Liver (tissue), 9 donors: ENCODE data around the gene DGKB. TPM values are rescaled to one million over a fixed set of nuclear protein-coding genes. Genes with fewer than 3 reads are reported as not detected.

Experiments
- DNase-seq: peaks from one replicate; pipeline ENCODE4 v3.0.0-alpha.2; 2017; ENCODE audit warnings: low spot score
- H3K27ac ChIP-seq, 2 donors: one replicate each; pipeline ENCODE4 v1.7.0; 2013; ENCODE audit warnings: inconsistent platforms in 2 of 2, low read length in 2 of 2, control low read depth in 1 of 2, low read depth in 1 of 2, mild to moderate bottlenecking in 1 of 2
- H3K27me3 ChIP-seq, 4 donors: one replicate each; pipeline versions ENCODE4 v1.6.1 to v1.7.0; 2013; ENCODE audit warnings: low read length in 3 of 4, inconsistent platforms in 1 of 4, mild to moderate bottlenecking in 1 of 4, moderate library complexity in 1 of 4; ENCODE audit not compliant: control insufficient read depth in 4 of 4, insufficient read depth in 4 of 4
- H3K36me3 ChIP-seq, 4 donors: one replicate each; pipeline versions ENCODE4 v1.6.1 to v1.7.0; 2013; ENCODE audit warnings: low read length in 3 of 4, mild to moderate bottlenecking in 3 of 4, low read depth in 1 of 4, moderate library complexity in 1 of 4; ENCODE audit not compliant: control insufficient read depth in 4 of 4, insufficient read depth in 3 of 4
- H3K4me1 ChIP-seq, 4 donors: one replicate each; pipeline versions ENCODE4 v1.6.1 to v1.7.0; 2013; ENCODE audit warnings: low read length in 3 of 4, mild to moderate bottlenecking in 3 of 4, moderate library complexity in 1 of 4; ENCODE audit not compliant: control insufficient read depth in 4 of 4, insufficient read depth in 4 of 4
- H3K4me3 ChIP-seq, 3 donors: one replicate each; pipeline versions ENCODE4 v1.6.1 to v1.7.0; 2013; ENCODE audit warnings: low read length in 3 of 3, control low read depth in 1 of 3, low read depth in 1 of 3, mild to moderate bottlenecking in 1 of 3
- H3K9ac ChIP-seq, 2 donors: one replicate each; pipeline ENCODE4 v1.7.0; 2013; ENCODE audit warnings: low read length in 2 of 2, mild to moderate bottlenecking in 2 of 2, moderate library complexity in 2 of 2, control low read depth in 1 of 2, low read depth in 1 of 2
- H3K9me3 ChIP-seq, 4 donors: one replicate each; pipeline versions ENCODE4 v1.6.1 to v1.7.0; 2013; ENCODE audit warnings: low read length in 3 of 4; ENCODE audit not compliant: control insufficient read depth in 4 of 4
- EGR1 ChIP-seq, 2 donors: IDR thresholded peaks; 2 replicates each; pipeline ENCODE4 v1.6.1; 2016 to 2018; ENCODE audit warnings: antibody characterized with exemption in 2 of 2, low read depth in 2 of 2
- FOXA1 ChIP-seq: IDR thresholded peaks from 2 replicates; pipeline ENCODE4 v1.6.1; 2016; ENCODE audit warnings: antibody characterized with exemption
- FOXA2 ChIP-seq: IDR thresholded peaks from 2 replicates; pipeline ENCODE4 v1.6.1; 2016; ENCODE audit warnings: antibody characterized with exemption
- GABPA ChIP-seq, 2 donors: IDR thresholded peaks in 1 of 2; conservative IDR thresholded peaks in 1 of 2; 2 replicates each; pipeline ENCODE4 v1.6.1; 2016; ENCODE audit warnings: antibody characterized with exemption in 2 of 2, mild to moderate bottlenecking in 1 of 2, moderate library complexity in 1 of 2
- HNF4A ChIP-seq, 2 donors: conservative IDR thresholded peaks; 2 replicates each; pipeline ENCODE4 v1.6.1; 2016; ENCODE audit warnings: antibody characterized with exemption in 2 of 2, mild to moderate bottlenecking in 2 of 2
- HNF4G ChIP-seq: IDR thresholded peaks from 2 replicates; pipeline ENCODE4 v1.6.1; 2016; ENCODE audit warnings: antibody characterized with exemption
- NR2F2 ChIP-seq: IDR thresholded peaks from 2 replicates; pipeline ENCODE4 v1.6.1; 2016; ENCODE audit warnings: antibody characterized with exemption
- RAD21 ChIP-seq, 2 donors: IDR thresholded peaks; 2 replicates each; pipeline ENCODE4 v1.6.1; 2016; ENCODE audit warnings: antibody characterized with exemption in 2 of 2, mild to moderate bottlenecking in 2 of 2
- RXRA ChIP-seq, 2 donors: IDR thresholded peaks; 2 replicates each; pipeline ENCODE4 v1.6.1; 2017 to 2018; ENCODE audit warnings: antibody characterized with exemption in 2 of 2, mild to moderate bottlenecking in 1 of 2
- SP1 ChIP-seq: IDR thresholded peaks from 2 replicates; pipeline ENCODE4 v1.6.1; 2018; ENCODE audit warnings: antibody characterized with exemption, mild to moderate bottlenecking
- TAF1 ChIP-seq: conservative IDR thresholded peaks from 2 replicates; pipeline ENCODE4 v1.6.1; 2016; ENCODE audit warnings: antibody characterized with exemption, mild to moderate bottlenecking
- YY1 ChIP-seq: IDR thresholded peaks from 2 replicates; pipeline ENCODE4 v1.6.1; 2016; ENCODE audit warnings: antibody characterized with exemption, mild to moderate bottlenecking
- WGBS: extraction: QIAGEN DNeasy Blood & Tissue Kit; methylation state at CpG from one replicate; pipeline ENCODE4 v1.1.7; 2013; 5-methylcytosine and 5-hydroxymethylcytosine counted together
- polyA plus RNA-seq, 2 donors: library from polyadenylated mRNA; stranded (reverse) in 1 of 2; unstranded in 1 of 2; fragments of 200-250 nt in 1 of 2; fragments of >200 nt in 1 of 2; fragmentation: Nextera tagmentation in 1 of 2; extraction: Ambion mirVana in 1 of 2; gene quantifications; one replicate each; pipeline versions ENCODE4 v1.2.1 to v1.2.3, GENCODE V29; 2013 to 2015
- total RNA-seq, 2 donors: library from RNA; depleted of rRNA; stranded (reverse); fragments of >200 nt; gene quantifications; one replicate each; pipeline ENCODE4 v1.2.3, GENCODE V29; 2014
- TF ChIP-seq, protein P1 (sequence below): IDR thresholded peaks from 2 replicates; pipeline ENCODE4 v1.6.1; 2016; ENCODE audit warnings: antibody characterized with exemption, mild to moderate bottlenecking
- TF ChIP-seq, protein P2 (sequence below): IDR thresholded peaks from 2 replicates; pipeline ENCODE4 v1.6.1; 2016; ENCODE audit warnings: antibody characterized with exemption
- TF ChIP-seq, protein P3 (sequence below): fragments of 150-350 bp; IDR thresholded peaks from 2 replicates; pipeline ENCODE4 v1.5.1; 2017; ENCODE audit warnings: improper control_type of control experiment, low read depth, low read length; ENCODE audit not compliant: missing input control
- TF ChIP-seq, protein P4 (sequence below): IDR thresholded peaks from 2 replicates; pipeline ENCODE4 v1.6.1; 2016; ENCODE audit warnings: antibody characterized with exemption
- donor health status: healthy.
- donor health status: healthy.
- donor health status: healthy.
- donor health status: healthy.
- donor health status: healthy.

DGKB gene
- total and polyA plus RNA-seq, 4 donors = 0.09 to 0.42 TPM; not detected in 2

DNA sequence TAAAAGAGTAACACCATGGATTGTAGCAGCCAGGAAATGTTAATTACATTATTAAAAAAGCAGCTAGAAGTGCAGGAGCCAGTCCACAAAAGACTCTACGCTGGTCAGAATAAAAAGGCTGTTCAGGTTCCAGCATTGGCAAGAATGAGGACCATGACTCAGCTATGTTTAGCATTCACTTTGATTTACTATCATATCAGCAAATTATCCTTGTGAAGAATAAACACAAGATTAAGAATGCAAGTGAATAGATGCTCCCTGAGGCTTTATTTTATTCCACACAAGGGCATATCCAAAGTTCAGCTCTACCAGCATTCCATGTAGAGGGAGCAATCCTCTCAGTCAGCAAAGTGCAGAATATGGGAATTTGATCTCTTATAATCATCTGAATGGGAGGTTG, 13.6 kb downstream of the DGKB start:
- Histone ChIP-seq H3K9ac (no peak overlapping the region), H3K4me3 (no peak overlapping the region), H3K36me3 (no peaks in the 10 kb centered on the region), H3K27ac (no peak overlapping the region), H3K9me3 (no peaks in the 10 kb centered on the region), H3K4me1 (no peaks in the 10 kb centered on the region), H3K27me3 (no peaks in the 10 kb centered on the region)
- DNase-seq = no peak
- TF ChIP-seq SP1 (no peak), RXRA (IDR thresholded peaks at IDR 0.05) (no peak), NR2F2 (no peak), HNF4A (conservative IDR thresholded peaks at IDR 0.05) (no peak), FOXA1 (no peak), HNF4G (no peak)
- TF ChIP-seq, protein P1, sequence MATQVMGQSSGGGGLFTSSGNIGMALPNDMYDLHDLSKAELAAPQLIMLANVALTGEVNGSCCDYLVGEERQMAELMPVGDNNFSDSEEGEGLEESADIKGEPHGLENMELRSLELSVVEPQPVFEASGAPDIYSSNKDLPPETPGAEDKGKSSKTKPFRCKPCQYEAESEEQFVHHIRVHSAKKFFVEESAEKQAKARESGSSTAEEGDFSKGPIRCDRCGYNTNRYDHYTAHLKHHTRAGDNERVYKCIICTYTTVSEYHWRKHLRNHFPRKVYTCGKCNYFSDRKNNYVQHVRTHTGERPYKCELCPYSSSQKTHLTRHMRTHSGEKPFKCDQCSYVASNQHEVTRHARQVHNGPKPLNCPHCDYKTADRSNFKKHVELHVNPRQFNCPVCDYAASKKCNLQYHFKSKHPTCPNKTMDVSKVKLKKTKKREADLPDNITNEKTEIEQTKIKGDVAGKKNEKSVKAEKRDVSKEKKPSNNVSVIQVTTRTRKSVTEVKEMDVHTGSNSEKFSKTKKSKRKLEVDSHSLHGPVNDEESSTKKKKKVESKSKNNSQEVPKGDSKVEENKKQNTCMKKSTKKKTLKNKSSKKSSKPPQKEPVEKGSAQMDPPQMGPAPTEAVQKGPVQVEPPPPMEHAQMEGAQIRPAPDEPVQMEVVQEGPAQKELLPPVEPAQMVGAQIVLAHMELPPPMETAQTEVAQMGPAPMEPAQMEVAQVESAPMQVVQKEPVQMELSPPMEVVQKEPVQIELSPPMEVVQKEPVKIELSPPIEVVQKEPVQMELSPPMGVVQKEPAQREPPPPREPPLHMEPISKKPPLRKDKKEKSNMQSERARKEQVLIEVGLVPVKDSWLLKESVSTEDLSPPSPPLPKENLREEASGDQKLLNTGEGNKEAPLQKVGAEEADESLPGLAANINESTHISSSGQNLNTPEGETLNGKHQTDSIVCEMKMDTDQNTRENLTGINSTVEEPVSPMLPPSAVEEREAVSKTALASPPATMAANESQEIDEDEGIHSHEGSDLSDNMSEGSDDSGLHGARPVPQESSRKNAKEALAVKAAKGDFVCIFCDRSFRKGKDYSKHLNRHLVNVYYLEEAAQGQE = no peak
- TF ChIP-seq, protein P2, sequence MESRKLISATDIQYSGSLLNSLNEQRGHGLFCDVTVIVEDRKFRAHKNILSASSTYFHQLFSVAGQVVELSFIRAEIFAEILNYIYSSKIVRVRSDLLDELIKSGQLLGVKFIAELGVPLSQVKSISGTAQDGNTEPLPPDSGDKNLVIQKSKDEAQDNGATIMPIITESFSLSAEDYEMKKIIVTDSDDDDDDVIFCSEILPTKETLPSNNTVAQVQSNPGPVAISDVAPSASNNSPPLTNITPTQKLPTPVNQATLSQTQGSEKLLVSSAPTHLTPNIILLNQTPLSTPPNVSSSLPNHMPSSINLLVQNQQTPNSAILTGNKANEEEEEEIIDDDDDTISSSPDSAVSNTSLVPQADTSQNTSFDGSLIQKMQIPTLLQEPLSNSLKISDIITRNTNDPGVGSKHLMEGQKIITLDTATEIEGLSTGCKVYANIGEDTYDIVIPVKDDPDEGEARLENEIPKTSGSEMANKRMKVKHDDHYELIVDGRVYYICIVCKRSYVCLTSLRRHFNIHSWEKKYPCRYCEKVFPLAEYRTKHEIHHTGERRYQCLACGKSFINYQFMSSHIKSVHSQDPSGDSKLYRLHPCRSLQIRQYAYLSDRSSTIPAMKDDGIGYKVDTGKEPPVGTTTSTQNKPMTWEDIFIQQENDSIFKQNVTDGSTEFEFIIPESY = no peak
- WGBS = 39% methylated on average over 1 of the region's 1 CpG

DNA sequence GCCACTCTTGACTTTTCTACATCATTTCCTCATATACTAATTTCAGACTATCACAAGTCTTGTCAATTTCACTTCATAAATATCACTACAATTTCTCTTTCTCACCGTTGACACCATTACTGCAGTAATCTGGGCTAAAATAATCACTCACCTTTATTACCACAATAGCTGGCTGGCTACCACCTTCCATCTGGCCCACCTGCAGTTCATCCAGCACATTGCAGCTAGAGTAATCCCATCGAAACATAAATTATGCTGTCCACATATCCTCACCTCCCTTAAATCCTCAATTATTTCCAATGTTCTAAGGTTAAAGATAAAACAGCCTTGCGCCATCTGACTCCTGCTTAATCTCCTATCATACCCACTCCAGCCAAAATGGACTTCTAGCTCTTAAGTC, 16.0 kb downstream of the DGKB start:
- no peaks in the 10 kb centered on the region for H3K9me3 ChIP-seq
- 90% methylated on average over 3 of the region's 3 CpGs for WGBS
- H3K4me3 ChIP-seq = no peak overlapping the region
- TF ChIP-seq EGR1 (IDR thresholded peaks at IDR 0.05; ENCODE audit: low read depth in 2 of 2) = no peak
- TF ChIP-seq, protein P3, sequence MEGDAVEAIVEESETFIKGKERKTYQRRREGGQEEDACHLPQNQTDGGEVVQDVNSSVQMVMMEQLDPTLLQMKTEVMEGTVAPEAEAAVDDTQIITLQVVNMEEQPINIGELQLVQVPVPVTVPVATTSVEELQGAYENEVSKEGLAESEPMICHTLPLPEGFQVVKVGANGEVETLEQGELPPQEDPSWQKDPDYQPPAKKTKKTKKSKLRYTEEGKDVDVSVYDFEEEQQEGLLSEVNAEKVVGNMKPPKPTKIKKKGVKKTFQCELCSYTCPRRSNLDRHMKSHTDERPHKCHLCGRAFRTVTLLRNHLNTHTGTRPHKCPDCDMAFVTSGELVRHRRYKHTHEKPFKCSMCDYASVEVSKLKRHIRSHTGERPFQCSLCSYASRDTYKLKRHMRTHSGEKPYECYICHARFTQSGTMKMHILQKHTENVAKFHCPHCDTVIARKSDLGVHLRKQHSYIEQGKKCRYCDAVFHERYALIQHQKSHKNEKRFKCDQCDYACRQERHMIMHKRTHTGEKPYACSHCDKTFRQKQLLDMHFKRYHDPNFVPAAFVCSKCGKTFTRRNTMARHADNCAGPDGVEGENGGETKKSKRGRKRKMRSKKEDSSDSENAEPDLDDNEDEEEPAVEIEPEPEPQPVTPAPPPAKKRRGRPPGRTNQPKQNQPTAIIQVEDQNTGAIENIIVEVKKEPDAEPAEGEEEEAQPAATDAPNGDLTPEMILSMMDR = no peak
- TF ChIP-seq HNF4G = no peak
- TF ChIP-seq RAD21 (IDR thresholded peaks at IDR 0.05) = no peak
- TF ChIP-seq TAF1 = no peak
- TF ChIP-seq FOXA2 = no peak
- no peak for TF ChIP-seq SP1
- TF ChIP-seq, protein P2 = no peak
- no peak for TF ChIP-seq YY1
- no peak for TF ChIP-seq HNF4A (conservative IDR thresholded peaks at IDR 0.05)
- TF ChIP-seq NR2F2 = no peak
- no peak for TF ChIP-seq RXRA (IDR thresholded peaks at IDR 0.05)
- no peak for TF ChIP-seq GABPA (IDR thresholded peaks at IDR 0.05 in 1 of 2, conservative IDR thresholded peaks at IDR 0.05 in 1 of 2)
- TF ChIP-seq, protein P4, sequence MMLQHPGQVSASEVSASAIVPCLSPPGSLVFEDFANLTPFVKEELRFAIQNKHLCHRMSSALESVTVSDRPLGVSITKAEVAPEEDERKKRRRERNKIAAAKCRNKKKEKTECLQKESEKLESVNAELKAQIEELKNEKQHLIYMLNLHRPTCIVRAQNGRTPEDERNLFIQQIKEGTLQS = no peak
- TF ChIP-seq FOXA1 = no peak
- H3K36me3 ChIP-seq = no peaks in the 10 kb centered on the region
- H3K27ac ChIP-seq = no peak overlapping the region
- no peaks in the 10 kb centered on the region for H3K27me3 ChIP-seq
- H3K9ac ChIP-seq = no peak overlapping the region
- DNase-seq = no peak
- no peaks in the 10 kb centered on the region for H3K4me1 ChIP-seq
